ENCODE results near the gene MAP1LC3B2. TPM values are rescaled to one million over a fixed set of nuclear protein-coding genes. Genes with fewer than 3 reads are reported as not detected.

The MAP1LC3B2 gene
- total RNA-seq, 4 donors from 2014 or later, result 1.1 to 2.5 TPM; not detected in 2

DNA sequence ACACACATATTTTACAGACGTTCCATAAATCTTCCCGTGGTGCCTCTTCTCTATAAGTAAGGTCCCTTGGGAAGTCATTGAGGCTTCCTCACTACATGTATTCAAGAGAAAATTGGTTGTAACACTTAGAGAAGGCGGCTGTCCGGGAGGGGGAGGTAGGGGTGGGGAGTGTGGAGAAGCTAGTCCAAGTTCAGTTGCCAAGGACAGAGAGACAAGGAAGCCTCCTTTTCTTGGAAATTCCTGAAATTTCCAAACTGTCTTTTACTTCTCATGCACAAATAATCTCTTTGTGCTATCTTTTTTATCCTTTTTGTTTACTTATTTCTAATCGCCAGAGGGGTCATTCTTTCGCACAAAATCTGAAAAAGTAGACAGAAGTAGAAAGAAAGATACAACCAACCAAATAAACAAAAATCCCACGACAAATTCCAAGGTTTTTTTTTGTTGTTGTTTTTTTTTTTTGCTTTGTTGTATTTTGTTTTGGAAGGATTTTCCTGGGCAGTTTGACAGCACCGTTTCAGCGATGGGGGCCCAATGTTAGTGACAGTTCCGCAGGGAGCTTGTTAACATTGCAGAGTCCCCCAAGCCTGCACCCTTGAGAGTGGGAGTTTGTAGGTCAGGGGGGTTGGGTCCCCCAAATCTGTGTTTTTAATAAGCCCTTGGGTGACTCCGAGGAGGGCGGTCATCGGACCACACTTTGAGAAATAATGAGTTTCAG lies 45.2 kb downstream of the MAP1LC3B2 start:
- Histone ChIP-seq H3K9me3 (no peaks in the 10 kb centered on the region), H3K4me3 (no peak overlapping the region), H3K27ac (no peak overlapping the region), H3K4me1 (peaks cover 4 to 11% (median 7%) of the 10 kb centered on the region in 4 donors), H3K27me3 (no peaks in the 10 kb centered on the region), H3K36me3 (no peaks in the 10 kb centered on the region)
- intact Hi-C loops (cut with DNase I; ENCODE audit: low total_unique reads) (loop anchor here (10.0 kb wide), 1 partner anchor 590 kb away; no protein-coding TSS in a partner anchor), in situ Hi-C loops (cut with MboI; ENCODE audit: low pct_ligation_motif_present in 1 of 4, low pct_unique_long_range_greater_than_20kb in 1 of 4, low sequenced_read_pairs in 3 of 4) (loop anchor here in 3 of 4 donors (5.0 to 25.0 kb wide), 3 partner anchors 592 to 617 kb away; no protein-coding TSS in a partner anchor)
- DNase-seq, result no peak
- TF ChIP-seq, protein P1, sequence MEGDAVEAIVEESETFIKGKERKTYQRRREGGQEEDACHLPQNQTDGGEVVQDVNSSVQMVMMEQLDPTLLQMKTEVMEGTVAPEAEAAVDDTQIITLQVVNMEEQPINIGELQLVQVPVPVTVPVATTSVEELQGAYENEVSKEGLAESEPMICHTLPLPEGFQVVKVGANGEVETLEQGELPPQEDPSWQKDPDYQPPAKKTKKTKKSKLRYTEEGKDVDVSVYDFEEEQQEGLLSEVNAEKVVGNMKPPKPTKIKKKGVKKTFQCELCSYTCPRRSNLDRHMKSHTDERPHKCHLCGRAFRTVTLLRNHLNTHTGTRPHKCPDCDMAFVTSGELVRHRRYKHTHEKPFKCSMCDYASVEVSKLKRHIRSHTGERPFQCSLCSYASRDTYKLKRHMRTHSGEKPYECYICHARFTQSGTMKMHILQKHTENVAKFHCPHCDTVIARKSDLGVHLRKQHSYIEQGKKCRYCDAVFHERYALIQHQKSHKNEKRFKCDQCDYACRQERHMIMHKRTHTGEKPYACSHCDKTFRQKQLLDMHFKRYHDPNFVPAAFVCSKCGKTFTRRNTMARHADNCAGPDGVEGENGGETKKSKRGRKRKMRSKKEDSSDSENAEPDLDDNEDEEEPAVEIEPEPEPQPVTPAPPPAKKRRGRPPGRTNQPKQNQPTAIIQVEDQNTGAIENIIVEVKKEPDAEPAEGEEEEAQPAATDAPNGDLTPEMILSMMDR (IDR thresholded peaks at IDR 0.05), result no peak
- TF ChIP-seq POLR2AphosphoS5 (IDR thresholded peaks at IDR 0.05) (no peak), EP300 (IDR thresholded peaks at IDR 0.05; ENCODE audit: low read depth) (no peak), POLR2A (IDR thresholded peaks at IDR 0.05) (no peak)
- 65 to 75% methylated on average over 11 to 13 of the region's 13 CpGs for whole genome bisulfite sequencing, 2 donors (ENCODE audit: low coverage in 1 of 2)

DNA sequence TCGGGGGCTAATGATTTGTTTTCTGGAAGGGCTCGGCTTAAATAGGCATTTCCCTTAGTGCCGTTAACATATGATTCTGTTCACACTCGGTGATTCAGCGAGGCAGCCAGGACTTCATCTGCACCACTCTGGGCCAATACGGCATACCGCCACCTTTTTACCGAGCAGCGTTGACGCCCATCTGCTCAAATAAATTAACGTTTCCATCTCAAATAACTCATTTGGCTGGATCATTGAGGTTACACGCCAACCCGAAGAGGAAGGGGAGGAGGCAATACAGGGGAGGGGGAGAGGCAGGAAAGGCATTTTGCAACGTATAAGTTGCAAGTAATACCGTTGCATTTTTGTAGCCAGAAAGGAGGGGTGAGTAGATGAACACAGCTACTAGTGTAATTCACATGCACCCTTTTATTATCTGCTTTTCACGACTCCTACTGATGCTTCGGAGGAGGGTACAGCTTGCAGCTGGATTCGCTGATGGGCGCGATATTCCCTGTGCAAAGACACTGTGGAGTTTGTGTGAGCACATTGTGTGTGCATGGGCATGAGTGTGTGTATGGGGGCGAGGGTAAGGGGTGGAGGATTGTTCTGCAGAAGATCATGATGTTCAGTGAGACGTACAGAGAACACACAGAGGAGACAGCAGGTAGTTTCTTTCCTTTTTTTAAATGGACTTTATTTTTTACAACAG lies 45.9 kb downstream of the MAP1LC3B2 start:
- WGBS, 2 donors (ENCODE audit: low coverage in 1 of 2), result 74 to 83% methylated on average over 20 to 22 of the region's 22 CpGs
- intact Hi-C loops (cut with DNase I; ENCODE audit: low total_unique reads), result loop anchor here (10.0 kb wide), 1 partner anchor 590 kb away; no protein-coding TSS in a partner anchor
- no peaks in the 10 kb centered on the region for H3K27me3 ChIP-seq
- DNase-seq, result no peak
- H3K4me1 ChIP-seq, result peaks cover 0 to 6% (median 1%) of the 10 kb centered on the region in 4 donors
- no peak overlapping the region for H3K4me3 ChIP-seq
- in situ Hi-C loops (cut with MboI; ENCODE audit: low pct_ligation_motif_present in 1 of 4, low pct_unique_long_range_greater_than_20kb in 1 of 4, low sequenced_read_pairs in 3 of 4), result loop anchor here in 3 of 4 donors (5.0 to 25.0 kb wide), 3 partner anchors 593 to 618 kb away; no protein-coding TSS in a partner anchor
- H3K27ac ChIP-seq, result no peak overlapping the region
- no peaks in the 10 kb centered on the region for H3K9me3 ChIP-seq
- no peaks in the 10 kb centered on the region for H3K36me3 ChIP-seq
- TF ChIP-seq POLR2A (IDR thresholded peaks at IDR 0.05) (no peak), EP300 (IDR thresholded peaks at IDR 0.05; ENCODE audit: low read depth) (no peak), POLR2AphosphoS5 (IDR thresholded peaks at IDR 0.05) (no peak)
- TF ChIP-seq, protein P1 (IDR thresholded peaks at IDR 0.05), result no peak

DNA sequence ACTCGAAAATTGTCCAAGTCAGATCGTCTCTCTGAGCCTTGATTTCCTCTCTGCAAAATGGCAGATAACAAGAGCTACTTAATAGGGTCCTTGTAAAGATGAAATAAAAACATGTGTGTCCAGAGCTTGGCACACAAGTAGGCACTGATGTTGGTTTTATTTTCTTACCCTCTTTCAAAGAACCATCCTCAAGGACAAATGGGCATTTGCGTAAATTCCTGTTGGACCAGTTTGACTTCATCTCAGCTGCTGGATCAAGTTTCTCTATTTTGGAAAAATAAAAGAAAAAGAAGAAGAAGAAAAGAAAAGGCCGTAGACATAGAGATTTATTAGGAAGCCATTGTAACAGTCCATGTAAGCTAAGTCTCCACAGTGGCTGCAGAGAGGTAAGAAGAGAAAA lies 47.2 kb downstream of the MAP1LC3B2 start:
- 47 to 76% methylated on average over 4 of the region's 4 CpGs for WGBS, 2 donors (ENCODE audit: low coverage in 1 of 2)
- no peak for TF ChIP-seq EP300 (IDR thresholded peaks at IDR 0.05; ENCODE audit: low read depth)
- TF ChIP-seq, protein P1 (IDR thresholded peaks at IDR 0.05), result no peak
- no peak for TF ChIP-seq POLR2A (IDR thresholded peaks at IDR 0.05)
- TF ChIP-seq POLR2AphosphoS5 (IDR thresholded peaks at IDR 0.05), result no peak
- no peak overlapping the region for H3K4me3 ChIP-seq
- H3K27me3 ChIP-seq, result no peaks in the 10 kb centered on the region
- no peaks in the 10 kb centered on the region for H3K36me3 ChIP-seq
- in situ Hi-C loops (cut with MboI; ENCODE audit: low pct_ligation_motif_present in 1 of 4, low pct_unique_long_range_greater_than_20kb in 1 of 4, low sequenced_read_pairs in 3 of 4), result loop anchor here in 2 of 4 donors (25.0 kb wide), 2 partner anchors 594 to 619 kb away; no protein-coding TSS in a partner anchor
- H3K9me3 ChIP-seq, result no peaks in the 10 kb centered on the region
- intact Hi-C loops (cut with DNase I; ENCODE audit: low total_unique reads), result loop anchor here (10.0 kb wide), 1 partner anchor 592 kb away; no protein-coding TSS in a partner anchor
- no peak overlapping the region for H3K27ac ChIP-seq
- H3K4me1 ChIP-seq, result peaks cover 0 to 5% (median 3%) of the 10 kb centered on the region in 4 donors
- no peak for DNase-seq

GRCh38 chr12:116607039-116607438 lies 47.9 kb downstream of the MAP1LC3B2 start:
- TF ChIP-seq POLR2A (IDR thresholded peaks at IDR 0.05) (no peak), POLR2AphosphoS5 (IDR thresholded peaks at IDR 0.05) (no peak), EP300 (IDR thresholded peaks at IDR 0.05; ENCODE audit: low read depth) (no peak)
- TF ChIP-seq, protein P1 (IDR thresholded peaks at IDR 0.05), result no peak
- WGBS, 2 donors (ENCODE audit: low coverage in 1 of 2), result 95 to 97% methylated on average over 6 of the region's 6 CpGs
- Histone ChIP-seq H3K27ac (no peak overlapping the region), H3K27me3 (no peaks in the 10 kb centered on the region), H3K4me3 (no peak overlapping the region), H3K36me3 (no peaks in the 10 kb centered on the region), H3K4me1 (peaks cover 0 to 5% (median 3%) of the 10 kb centered on the region in 4 donors), H3K9me3 (no peaks in the 10 kb centered on the region)
- DNase-seq, result no peak
- intact Hi-C loops (cut with DNase I; ENCODE audit: low total_unique reads), result loop anchor here (10.0 kb wide), 1 partner anchor 592 kb away; no protein-coding TSS in a partner anchor
- in situ Hi-C loops (cut with MboI; ENCODE audit: low pct_ligation_motif_present in 1 of 4, low pct_unique_long_range_greater_than_20kb in 1 of 4, low sequenced_read_pairs in 3 of 4), result loop anchor here in 2 of 4 donors (25.0 kb wide), 2 partner anchors 595 to 620 kb away; no protein-coding TSS in a partner anchor
